ENCODE results near the gene PCMT1.

The PCMT1 gene

GRCh38 chr6:149855040-149855654, 105.6 kb downstream of the PCMT1 start:
- peak; percentile 68 for DNase-seq (ENCODE audit: low spot score)

DNA sequence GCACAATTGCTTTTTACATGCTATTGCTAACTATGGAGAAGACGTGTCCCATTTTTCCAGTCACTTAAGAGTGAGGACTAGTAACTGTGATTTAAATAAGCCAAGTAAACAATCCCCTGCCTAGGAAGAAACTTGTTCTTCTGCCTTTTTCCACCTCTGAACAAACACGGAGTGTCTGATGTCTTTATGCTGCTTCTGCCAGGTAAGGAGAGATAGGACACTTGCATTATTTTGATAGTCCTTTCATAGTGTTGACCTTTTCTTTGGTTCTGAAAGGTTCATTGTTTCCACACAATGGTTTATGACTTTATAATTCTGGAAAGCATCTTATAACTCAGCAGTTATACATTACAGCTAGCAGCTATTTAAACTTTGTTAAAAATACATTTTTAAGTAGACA, 106.2 kb downstream of the PCMT1 start:
- DNase-seq (ENCODE audit: low spot score): no peak

DNA sequence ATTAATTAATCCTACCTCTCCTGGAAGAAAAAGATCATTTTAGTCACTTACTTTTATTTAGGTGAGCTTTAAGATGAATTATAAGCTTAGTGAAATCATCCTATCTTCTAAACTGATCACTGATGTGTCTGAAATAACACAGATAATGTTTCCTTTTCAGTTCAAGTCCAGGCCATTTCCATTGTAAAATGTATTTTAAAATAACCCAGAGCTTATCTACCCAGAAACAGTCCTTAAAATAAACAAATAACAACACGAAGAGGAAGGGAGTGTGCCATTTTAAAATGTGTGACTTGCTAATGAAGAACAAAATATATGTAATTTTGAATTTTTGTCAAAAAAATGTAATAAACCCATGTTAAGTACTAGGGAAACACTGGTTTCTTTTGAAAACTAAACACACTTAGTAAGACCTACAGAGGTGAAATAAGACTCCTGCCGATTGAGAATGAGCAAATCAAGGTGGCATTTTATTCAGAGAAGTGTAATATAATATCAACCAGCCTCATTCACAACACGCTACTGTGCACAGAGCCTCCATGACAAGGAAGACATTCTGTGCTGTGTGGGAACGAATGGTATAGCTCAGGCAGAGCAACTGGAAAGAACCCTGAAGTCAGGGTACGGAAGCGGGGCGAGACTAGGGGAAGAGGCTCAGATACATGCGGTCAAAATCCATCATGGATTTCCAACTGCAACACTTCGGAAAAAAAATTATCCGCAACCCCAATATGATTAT, 106.9 kb downstream of the PCMT1 start:
- DNase-seq (ENCODE audit: low spot score): no peak

DNA sequence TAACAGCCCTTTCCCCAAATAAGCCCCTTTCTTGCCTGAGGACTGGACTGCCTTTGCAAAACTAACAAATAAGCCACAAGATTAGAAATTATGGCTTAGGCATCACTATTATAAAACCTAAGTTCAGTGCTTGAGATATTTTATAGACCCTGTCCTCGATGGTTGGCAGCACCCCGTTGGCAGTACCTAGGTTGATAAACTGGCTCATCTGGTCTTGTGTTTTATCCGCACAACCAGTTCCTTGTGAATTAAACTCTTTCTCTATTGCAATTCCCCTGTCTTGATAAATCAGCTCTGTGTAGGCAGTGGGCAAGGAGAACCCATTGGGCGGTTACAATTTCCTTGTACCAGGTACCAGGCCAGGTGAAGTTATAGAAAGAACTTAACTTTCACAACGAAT, 108.0 kb downstream of the PCMT1 start:
- DNase-seq (ENCODE audit: low spot score): no peak

GRCh38 chr6:149859368-149859767, 109.8 kb downstream of the PCMT1 start:
- DNase-seq (ENCODE audit: low spot score): no peak

- no peak for DNase-seq (ENCODE audit: low spot score)
Measured at GRCh38 chr6:149859938-149860337, 110.4 kb downstream of the PCMT1 start.

GRCh38 chr6:149860513-149860833, 110.9 kb downstream of the PCMT1 start:
- DNase-seq (ENCODE audit: low spot score): no peak

All from AG08396 (cell line).